HG02870 (cell line): ENCODE data around the gene SIM1.

Experiments used
- ATAC-seq: cut with Tn5 transposase; IDR thresholded peaks from one replicate; pipeline ENCODE4 v1.9.1; 2021; ENCODE audit warnings: mild to moderate bottlenecking, moderate library complexity; ENCODE audit not compliant: unreplicated experiment

The SIM1 gene, protein sequence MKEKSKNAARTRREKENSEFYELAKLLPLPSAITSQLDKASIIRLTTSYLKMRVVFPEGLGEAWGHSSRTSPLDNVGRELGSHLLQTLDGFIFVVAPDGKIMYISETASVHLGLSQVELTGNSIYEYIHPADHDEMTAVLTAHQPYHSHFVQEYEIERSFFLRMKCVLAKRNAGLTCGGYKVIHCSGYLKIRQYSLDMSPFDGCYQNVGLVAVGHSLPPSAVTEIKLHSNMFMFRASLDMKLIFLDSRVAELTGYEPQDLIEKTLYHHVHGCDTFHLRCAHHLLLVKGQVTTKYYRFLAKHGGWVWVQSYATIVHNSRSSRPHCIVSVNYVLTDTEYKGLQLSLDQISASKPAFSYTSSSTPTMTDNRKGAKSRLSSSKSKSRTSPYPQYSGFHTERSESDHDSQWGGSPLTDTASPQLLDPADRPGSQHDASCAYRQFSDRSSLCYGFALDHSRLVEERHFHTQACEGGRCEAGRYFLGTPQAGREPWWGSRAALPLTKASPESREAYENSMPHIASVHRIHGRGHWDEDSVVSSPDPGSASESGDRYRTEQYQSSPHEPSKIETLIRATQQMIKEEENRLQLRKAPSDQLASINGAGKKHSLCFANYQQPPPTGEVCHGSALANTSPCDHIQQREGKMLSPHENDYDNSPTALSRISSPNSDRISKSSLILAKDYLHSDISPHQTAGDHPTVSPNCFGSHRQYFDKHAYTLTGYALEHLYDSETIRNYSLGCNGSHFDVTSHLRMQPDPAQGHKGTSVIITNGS

DNA sequence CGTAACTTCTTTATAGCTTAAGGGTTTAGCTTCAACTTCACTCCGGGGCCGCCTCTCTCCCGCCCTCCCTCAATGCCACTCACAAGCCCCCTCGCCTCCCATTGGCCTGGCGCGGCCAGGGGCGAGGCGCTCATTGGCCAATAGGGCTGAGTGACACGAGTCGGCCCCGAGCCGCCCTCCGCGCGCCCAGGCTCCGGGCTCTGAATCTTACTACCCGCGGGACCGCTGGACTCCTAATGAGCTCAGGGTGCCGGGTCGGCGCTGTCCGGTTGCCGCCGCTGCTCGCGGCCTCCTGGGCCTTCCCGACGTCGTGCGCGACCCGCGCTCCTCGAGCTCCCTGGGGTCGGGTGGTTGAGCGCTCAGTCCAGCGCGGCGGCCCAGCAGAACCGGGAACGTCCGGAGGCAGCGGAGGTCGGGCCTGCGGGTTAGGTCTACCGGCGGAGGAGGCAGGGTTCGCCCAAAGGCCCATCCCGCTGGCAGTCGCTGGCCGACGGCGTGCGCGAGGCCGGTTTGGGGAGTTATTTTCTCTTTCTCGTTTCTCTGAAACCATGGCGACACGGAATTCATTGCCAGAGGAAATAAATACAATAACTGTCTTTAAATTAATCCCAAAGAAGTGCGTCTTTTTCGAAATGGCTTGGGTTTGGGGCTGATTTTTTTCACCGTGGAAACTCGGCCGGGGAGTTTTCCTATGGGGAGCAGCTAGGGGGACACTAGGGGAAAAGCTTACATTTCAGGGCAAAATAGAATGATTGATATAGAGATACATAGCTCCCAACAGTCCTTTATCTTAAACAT lies at the start of gene SIM1:
Gene SIM1 (minus strand): TSS at position 19 of the 798 bp plus-strand sequence. CDS start 1,453 bp downstream, outside the sequence.
- ATAC-seq: no peak

DNA sequence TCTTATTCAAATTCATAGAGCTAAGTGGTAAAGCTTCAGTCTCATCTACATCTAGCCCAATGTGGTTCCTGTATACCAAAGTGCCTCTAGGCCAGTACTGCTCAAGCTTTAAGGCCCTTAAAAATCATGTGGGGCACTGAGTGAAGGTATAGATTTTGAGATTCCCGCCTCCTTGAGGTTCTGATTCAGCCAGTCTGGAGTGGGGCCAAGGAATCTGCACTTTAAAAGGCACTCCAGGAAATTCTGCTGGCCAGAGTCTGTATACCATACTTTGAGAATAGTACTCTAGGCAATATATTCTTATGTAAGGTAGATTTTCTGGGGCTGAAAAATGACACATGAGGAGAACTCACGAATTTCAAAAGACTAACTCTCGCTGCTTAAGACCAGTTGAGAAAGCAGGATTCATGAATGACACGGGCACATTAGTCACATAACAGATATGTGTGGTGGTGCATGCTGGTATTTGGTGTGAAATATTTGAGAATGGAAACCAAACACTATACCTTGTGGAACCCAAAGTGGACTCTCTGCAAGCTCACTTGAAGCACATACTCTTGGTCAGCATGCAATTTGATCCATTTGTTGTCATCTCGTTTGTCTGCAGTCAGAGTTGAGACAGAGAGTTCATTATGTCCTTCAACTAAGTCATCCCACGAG lies 47.6 kb upstream of the SIM1 start:
- no peak for ATAC-seq

DNA sequence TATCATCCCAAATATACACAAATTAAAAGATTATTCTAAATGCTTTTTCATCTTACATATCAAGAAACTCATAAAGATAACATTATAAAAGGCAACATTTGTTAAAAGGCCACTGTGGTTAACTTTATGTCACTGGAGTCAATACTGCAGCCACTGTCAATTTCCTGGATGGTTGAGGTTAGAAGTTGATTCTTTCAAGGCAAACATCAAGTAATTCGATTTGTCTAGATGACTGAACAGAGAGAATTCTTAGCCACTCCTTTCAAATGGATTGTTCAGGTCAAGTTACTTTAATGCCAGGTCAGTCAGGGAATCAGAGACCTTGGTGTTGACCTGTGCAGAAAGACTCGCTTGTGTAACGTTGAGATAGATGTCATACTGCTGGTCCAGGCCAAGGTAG lies 44.4 kb upstream of the SIM1 start:
- ATAC-seq: no peak

DNA sequence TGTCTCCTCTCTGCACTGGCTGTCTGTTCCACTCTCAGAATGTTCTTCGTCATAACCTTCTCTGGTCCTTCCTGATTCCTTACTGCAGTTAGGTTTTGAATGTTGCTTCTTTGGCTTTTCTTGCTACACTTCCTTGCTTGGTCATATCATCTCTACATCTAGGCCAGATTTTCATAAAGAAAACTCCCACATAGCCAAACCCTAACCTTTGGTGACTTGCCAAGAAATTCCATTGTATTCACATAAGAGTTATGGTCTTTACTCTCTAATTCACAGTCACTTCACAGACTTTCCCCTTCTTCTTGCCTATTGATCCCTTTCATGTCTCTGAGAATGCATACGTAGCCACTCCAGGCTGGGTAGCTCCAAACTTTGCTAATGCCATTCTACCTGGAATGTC lies 41.9 kb upstream of the SIM1 start:
- ATAC-seq: no peak

DNA sequence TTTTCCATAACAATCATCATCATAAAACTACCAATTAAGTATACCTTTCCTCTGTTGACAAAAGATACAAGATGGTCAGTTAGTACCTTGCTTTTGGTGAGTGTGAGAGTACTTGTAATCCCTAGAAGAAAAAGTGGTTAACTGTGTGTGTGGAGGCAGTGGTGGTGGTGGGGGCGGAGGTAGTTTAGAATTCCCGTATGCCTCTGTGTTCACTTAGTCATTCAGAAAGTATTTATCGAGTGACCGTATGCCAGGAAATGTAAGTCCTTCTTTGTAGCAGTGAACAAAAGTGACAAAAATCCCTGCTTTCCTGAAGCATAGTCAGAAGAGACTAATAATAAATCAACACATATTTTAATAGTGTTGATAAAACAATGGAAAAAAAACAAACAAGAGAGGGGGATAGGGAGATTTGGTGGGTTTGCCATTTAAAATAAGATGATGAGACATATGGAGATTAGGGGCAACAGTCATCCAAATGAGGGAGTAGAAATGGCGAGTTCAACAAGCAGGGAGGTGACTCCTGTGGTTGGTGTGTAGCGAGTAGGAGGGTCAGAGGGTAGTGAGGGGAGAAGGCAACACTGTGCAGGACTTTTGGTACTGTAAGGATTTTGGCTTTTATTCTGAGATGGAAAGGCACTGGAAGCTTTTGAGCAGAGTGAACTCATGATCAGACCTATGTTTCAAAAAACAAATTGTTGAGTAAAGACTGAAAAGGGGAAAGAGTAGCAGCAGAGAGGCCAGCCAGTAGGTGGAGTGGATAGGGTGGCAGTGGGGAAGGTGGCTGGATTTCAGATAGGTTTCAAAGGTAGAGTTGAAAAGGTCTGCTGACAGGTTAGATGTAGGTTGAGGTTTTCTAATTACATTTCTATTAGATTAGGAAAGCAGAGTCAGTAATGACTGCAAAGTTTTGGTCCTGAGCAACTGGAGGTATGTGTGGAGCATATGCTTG lies 40.3 kb upstream of the SIM1 start:
- ATAC-seq: peak; percentile 55

DNA sequence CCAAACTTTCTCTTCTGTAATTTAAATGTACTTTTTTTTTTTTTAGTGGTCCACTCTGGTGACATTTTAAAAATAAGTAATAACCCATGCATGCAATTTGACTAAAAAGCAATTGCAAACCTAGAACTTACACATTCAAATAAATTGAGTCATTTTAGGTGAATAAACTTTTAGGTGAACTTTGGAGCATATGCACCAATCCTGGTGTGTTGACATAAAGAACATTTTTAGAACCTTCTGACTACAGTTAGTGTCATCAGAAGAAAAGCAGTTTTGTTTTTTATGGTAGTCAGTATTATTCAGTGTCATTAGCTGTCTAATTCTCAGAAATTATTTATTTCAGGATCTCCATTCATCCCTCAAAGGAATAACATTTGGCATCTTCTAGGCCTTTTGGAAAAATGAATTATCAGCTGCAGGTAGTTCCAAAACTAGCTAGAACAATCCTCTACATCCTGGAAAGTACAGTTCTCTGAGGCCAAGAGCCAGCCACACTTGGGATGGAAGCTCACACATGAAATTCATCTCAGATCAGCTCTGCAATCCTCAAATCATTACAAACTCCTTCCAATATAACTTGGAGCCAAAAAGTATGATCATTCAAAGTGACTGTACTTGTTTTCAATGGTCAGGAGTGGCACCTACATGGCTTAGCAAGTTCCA lies 38.5 kb upstream of the SIM1 start:
- no peak for ATAC-seq

DNA sequence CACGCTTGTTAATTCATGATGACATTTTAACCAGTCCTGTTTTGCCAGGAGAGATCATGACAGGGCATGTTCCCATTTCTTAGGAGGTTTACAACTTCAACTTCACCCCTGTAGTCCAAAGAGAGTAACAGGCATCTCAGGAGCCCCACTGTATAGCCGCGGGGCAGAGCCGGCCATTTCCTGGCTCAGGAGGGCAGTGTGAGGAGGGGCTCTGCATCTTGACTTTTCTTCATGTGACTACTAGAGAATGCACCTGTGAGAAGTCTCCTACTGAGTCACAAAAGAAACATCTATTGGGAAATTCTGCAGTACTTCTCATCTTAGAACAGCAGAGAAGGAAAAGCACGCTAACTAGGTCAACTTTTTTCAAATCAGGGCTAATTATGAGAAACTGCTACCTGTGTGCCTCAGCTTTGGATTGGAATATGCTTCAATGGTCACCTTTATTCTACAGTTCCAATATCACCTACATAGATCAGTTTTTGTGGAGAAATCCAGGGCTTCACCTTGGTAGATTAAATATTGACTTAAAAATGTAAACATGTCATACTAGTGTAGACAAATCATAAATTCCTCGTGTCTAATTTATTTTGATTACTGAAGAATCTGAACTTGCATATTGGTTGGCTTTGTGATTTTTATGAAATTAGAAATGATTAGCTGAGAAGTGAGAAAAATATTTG lies 28.6 kb upstream of the SIM1 start:
- no peak for ATAC-seq

DNA sequence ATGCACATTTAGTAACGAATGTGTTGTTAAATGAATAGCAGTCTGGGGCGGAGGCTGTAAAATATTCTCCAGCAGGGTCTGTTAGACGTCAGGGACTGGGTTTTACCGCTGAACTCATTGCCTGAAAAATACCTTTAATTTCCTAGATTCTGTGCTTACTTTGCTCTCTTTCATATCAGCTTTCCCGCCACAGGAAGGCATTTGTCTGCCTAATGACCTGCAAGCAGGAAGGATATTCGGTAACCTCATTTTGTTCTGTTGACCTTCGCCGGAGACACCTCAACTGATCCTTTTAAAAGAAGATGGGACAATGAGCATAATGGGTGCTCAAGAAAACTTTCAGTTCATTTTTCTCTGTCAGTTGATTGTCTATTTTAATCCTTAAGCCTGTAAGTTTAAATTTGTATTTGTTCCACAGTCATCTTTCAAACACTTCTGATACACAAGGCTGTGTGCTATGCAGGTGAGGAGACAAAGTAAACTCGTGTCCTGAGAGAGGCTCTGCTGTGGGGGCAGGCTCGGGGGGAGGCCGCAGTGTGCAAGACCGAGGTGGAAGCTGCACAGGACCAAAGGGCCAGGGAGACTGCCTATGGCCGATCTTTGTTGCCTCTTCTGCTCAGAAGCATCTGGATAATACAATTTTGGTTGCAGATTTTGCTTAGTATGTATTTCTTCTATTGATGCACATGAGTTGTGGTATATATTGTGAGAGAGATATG lies 27.4 kb upstream of the SIM1 start:
- no peak for ATAC-seq

DNA sequence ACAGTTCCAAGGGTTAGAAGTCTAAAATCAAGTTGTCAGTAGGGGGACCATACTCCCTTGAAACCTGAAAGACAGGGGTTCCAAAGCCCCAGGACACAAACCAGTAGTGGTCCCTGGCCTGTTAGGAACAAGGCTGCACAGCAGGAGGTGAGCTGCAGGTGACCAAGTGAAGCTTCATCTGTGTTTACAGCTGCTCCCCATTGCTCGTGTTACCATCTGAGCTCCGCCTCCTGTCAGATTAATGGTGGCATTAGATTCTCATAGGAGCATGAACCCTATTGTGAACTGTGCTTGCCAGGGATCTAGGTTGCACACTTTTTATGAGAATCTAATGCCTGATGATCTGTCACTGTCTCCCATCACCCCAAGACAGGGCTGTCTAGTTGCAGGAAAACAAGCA lies 25.3 kb upstream of the SIM1 start:
- no peak for ATAC-seq

DNA sequence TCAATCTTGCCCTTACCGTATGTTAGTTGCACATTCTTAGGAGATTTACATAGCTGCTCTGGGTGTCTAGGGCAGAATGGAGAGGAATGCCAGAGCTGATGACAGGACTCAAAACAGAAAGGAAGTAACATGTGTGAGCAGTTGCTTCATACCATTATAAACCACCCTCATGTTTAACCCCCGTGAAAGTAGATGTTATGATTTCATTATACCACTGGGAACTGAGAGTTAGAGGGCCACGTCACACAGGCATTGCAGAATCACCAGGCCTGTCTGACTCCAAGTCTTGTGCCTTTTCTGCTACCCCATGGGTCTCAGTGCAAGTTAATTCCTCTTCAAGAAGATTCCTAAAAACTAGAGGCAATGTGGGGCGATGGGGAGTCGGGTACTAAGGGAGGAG lies 23.5 kb upstream of the SIM1 start:
- ATAC-seq: no peak

DNA sequence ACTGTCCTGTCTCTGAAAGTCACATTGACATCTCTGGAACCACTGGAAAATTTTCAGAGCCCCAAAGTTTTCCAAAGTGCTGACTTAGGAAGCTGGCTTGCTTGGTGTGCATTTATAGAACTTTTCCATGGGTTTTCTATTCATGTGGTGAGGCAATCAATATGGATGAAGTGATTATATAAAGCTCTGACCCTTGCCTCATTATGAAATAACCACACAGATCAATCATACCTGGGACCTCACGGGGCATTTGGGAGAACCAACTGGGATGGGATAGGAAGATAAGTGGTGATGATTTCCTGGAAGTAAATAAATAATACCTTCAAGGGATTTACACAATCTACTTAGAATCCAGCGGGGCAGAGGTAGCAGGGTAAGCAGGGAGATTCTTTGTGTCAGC lies 22.9 kb upstream of the SIM1 start:
- ATAC-seq: no peak

DNA sequence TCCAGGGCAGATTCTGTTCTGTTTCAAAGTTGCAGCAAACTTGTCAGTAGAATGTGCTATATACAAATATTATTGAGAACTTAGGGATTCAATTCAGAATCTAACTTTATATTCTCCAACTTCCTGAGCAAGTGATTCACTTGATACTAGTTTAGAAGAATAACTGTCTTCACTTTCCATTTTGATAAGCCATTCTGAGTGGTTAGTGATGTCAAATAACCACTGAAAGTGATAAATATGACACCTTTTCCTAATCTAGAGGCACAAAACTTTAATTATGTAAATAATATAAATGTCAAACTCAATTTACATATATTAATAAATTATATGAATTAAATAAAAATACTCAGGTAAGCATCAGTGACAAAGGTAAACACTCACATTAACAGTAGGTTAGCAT lies 20.5 kb upstream of the SIM1 start:
- ATAC-seq: no peak

DNA sequence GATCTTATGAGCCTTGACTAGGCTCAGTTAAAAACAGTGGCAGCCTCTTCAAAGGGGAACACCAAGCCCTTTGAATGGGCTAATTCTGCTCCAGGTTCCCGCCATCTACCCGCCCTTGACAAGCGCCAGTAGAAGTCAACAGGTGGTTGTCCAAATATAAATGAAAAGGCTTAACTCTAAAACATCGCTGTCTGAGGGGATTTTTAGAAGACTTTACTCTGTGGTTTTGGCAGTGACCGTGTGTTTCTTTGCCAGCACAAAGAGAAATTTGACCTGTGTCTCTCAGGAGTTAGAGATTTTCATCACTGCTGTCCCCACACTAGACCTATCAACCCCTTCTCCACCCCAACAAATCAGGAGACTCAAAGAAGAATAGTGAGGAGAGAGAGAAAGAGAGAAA lies 19.8 kb upstream of the SIM1 start:
- peak; percentile 47 for ATAC-seq

DNA sequence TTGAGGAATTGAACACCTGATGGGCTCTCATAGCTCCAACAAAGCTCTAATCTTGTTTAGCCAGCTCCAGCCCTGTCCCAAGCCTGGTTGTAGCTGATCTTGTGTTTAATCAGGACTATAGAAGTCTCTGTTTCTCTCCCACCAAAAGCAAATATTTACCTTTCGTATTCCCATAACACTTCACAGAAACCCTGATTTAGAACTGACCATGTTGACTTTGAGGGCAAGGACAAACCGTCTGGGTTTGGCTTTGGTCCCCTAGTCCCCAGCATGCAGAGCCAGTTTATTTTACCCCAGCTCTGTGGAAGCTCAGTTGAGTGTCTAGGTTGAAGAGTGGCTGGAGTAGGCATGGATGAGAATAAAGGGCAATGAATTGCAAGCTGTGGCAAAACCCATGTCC lies 18.0 kb upstream of the SIM1 start:
- ATAC-seq: no peak

DNA sequence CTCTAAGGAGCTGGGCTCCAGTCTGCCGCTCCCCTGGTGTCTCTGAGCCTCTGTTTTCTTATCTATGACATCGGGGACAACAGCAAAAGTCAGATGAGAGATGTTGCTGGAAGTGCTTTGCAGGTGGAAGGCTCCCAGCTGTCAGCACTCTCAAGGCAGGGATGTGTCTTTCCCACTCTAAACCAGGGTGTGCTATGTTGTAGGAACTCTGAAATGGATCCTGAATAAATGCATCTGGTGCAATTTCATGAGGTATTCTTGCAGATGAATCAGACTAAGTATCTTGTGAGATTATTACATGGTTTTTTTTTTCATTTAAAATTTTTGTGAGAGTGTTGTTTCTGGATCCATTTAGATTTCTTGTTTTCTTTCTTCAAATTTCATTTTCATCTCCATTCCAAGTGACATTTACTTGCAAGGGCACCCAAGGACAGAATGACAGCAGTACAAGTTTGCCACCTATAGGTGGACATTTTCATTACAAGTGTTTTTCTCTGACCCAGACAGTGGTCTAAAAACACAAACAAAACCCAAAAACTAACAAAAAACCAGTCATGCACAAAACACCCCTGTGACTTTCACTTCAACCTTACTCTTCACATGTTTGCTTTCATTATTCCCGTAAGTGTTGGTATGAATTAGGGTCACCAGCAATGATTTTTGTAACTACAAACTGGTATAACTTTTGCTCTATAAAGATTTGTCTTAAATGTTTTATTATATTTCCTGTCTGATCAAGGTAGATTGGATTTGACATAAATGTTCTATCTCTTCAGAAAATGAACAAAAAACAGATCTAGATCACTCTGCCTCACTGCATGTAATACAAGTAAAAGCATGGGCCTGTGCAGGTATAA lies 14.7 kb upstream of the SIM1 start:
- peak; percentile 44 for ATAC-seq

DNA sequence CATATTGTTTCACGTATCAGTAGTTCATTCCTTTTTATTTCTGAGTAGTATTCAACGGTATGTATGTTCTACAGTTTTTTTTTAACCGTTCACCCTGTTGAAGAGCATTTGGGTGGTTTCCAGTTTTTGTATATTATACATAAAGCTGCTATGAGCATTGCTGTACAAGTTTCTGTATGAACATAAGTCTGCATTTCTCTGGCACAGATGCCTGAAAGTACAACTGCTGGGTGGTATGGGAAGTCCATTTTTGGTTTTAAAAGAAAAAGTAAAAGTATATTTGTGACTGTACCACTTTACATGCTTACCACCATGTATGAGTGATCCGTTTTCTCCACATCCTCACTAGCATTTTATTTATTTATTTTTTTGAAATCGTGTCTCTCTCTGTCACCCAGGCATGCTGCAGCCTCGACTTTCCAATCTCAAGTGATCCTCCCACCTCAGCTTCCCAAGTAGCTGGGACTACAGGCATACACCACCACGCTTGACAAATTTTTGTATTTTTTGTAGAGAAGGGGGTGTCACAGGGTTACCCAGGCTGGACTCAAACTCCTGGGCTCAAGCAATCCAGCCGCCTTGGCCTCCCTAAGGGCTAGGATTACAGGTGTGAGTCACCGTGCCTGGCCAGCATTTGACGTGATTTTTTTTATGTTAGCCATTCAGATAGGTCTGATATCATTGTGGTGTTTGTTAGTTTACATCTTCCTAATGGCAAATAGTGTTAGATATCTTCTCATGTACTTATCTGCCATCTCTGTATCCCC lies 11.0 kb upstream of the SIM1 start:
- peak; percentile 67 for ATAC-seq
